Measurements from ENCODE around the gene DBH. TPM values are rescaled to one million over a fixed set of nuclear protein-coding genes. Genes with fewer than 3 reads are reported as not detected.

Gene DBH
- total and polyA plus RNA-seq, 2 donors (not counting 3 experiments of a cell fraction or from before 2014, with no cell fraction given): not detected

- ChIA-PET POLR2A (no interaction called here), CTCF (no interaction called here)
- Histone ChIP-seq H2AFZ (ENCODE audit: low read depth, low read length) (no peak overlapping the region), H3K9ac (replicated peaks; ENCODE audit: extremely low read depth, insufficient read depth, low read length) (no peak overlapping the region), H3K9me1 (replicated peaks; ENCODE audit: control insufficient read depth, extremely low read depth, insufficient read depth, low read length) (no peaks in the 10 kb centered on the region), H3K79me2 (ENCODE audit: control insufficient read depth, insufficient read depth, low read length) (no peaks in the 10 kb centered on the region), H3K9me3 (replicated peaks; ENCODE audit: control insufficient read depth, insufficient read depth, low read length) (no peaks in the 10 kb centered on the region), H3K4me1 (ENCODE audit: control insufficient read depth, extremely low read depth, insufficient read depth, low read length) (no peaks in the 10 kb centered on the region), H3K27me3 (ENCODE audit: control insufficient read depth in 2 of 2, insufficient read depth in 2 of 2, low read length in 2 of 2) (no peaks in the 10 kb centered on the region), H3K36me3 (ENCODE audit: control insufficient read depth in 2 of 2, extremely low read depth in 1 of 2, insufficient read depth in 2 of 2, low read length in 2 of 2) (no peaks in the 10 kb centered on the region), H3K27ac (ENCODE audit: insufficient read depth, low read depth, low read length) (no peak overlapping the region), H3K4me2 (ENCODE audit: insufficient read depth, low read length) (no peak overlapping the region), H3K4me3 (replicated peaks in 1 of 3; ENCODE audit: insufficient read depth in 1 of 3, low read depth in 1 of 3, low read length in 3 of 3) (no peak overlapping the region), H4K20me1 (replicated peaks; ENCODE audit: control insufficient read depth, extremely low read depth, insufficient read depth, low read length) (no peaks in the 10 kb centered on the region)
- BruUV-seq (replicated peaks): no TSS peak
- FAIRE-seq: no peak
- TF ChIP-seq GATA2 (IDR thresholded peaks at IDR 0.05; ENCODE audit: insufficient read depth, insufficient read length, low read depth, low read length) (no peak), POLR2AphosphoS5 (IDR thresholded peaks at IDR 0.05; ENCODE audit: insufficient read depth, low read depth, low read length) (no peak), CTCF (IDR thresholded peaks at IDR 0.05; ENCODE audit: extremely low read depth in 1 of 2, insufficient read depth in 1 of 2, low read depth in 1 of 2, low read length in 2 of 2) (no peak), FOS (IDR thresholded peaks at IDR 0.05; ENCODE audit: borderline replicate concordance, insufficient read depth, low read length) (no peak), JUN (IDR thresholded peaks at IDR 0.05; ENCODE audit: borderline replicate concordance, insufficient read depth, insufficient read length, low read depth) (no peak), POLR2A (IDR thresholded peaks at IDR 0.05; ENCODE audit: low read depth, low read length) (no peak), MYC (IDR thresholded peaks at IDR 0.05; ENCODE audit: low read depth, low read length) (no peak), EZH2 (IDR thresholded peaks at IDR 0.05; ENCODE audit: borderline replicate concordance, low read depth, low read length, severe bottlenecking) (no peak)
- TF ChIP-seq, protein P1, sequence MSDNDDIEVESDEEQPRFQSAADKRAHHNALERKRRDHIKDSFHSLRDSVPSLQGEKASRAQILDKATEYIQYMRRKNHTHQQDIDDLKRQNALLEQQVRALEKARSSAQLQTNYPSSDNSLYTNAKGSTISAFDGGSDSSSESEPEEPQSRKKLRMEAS (IDR thresholded peaks at IDR 0.05; ENCODE audit: insufficient read depth, insufficient read length): no peak
- intact Hi-C loops (cut with micrococcal nuclease) (no loop called here), dilution Hi-C loops (cut with MboI; ENCODE audit: extremely low pct_ligation_motif_present, low sequenced_read_pairs) (no loop called here)
- no peak for DNase-seq (ENCODE audit: low read depth, low spot score)
Observed at GRCh38 chr9:133627341-133627740, 8.8 kb upstream of the DBH start.

Measured in endothelial cell of umbilical vein (primary cell).